A549 (cell line): ENCODE measurements around the gene SUMF1.

ENCODE experiments used
- CEBPB ChIP-seq, 2 experiments: fragments of >200 bp in 1 of 2; sonication (Bioruptor Twin) in 1 of 2; formaldehyde crosslinking in 1 of 2; IDR thresholded peaks; 2 replicates each; pipeline ENCODE4 v1.6.1; 2012 to 2016
- POLR2A ChIP-seq: IDR thresholded peaks from 2 replicates; pipeline ENCODE4 v1.6.1; 2012; ENCODE audit warnings: mild to moderate bottlenecking, low read length

DNA sequence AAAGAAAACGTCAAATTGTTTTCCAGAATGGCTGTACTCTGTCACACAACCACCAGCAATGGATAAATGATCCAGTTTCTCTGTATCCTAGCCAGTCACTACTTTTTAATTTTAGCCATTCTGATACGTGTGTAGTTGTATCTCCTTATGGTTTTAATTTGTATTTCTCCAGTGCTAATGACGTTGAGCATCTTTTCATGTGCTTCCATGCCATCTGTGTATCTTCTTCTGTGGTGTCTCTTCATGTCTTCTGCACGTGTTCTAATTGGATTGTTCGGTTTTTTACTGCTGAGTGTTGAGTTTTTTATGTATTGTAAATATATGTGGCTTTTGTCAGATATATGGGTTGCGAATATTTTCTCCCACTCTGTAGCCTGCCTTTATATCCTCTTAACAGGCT lies 81.9 kb downstream of the SUMF1 start:
- TF ChIP-seq CEBPB (IDR thresholded peaks at IDR 0.05) = no peak
- no peak for TF ChIP-seq POLR2A
